ENCODE results near the gene MAP3K14.
"Not testable (repeated sequence)": the region's sequence is repeated elsewhere in the genome, so short reads cannot be mapped to it uniquely, and the experiment has no call there.

The MAP3K14 gene

DNA sequence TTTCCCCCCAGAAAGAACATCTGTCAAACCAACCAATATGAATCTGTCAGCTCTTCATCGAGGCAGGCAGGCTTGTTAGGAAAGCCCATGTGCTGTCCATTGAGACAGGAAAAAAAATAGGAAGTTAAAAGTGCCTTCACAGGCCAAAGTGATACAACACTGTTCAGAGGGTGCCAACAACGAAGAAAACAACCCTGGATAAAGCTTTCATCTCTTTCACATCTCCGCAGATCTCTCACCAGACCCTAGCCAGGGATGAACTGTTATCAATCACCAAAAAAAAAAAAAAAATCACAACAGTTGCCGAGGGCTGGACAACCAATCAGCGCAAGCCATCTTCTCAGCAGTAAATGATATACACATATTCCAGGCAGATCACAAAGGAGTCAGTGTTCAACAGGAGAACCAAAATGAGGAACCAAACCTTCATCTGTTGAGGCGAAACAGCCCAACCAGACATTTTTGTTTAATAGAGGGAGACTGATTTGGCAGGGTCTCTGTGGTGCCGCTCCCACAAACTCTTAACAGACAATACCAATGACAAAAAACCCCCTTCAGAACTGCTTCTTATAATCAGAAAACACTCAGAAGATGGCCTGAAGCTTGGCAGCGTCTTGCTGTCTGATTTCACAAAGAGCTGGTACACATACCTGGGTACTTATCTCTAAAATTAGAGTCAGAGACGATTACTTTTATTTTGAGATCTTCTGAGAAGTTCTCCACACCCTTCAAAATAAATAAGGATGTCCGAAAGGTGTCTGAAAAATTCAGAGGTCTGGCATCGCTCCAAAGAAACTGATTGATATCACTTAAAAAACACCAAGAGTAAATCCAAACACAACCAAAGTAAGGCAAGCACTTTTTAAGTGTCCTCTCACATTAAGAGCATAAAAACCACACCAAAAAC lies 1.8 kb downstream of the MAP3K14 start:
- no peak for DNase-seq

DNA sequence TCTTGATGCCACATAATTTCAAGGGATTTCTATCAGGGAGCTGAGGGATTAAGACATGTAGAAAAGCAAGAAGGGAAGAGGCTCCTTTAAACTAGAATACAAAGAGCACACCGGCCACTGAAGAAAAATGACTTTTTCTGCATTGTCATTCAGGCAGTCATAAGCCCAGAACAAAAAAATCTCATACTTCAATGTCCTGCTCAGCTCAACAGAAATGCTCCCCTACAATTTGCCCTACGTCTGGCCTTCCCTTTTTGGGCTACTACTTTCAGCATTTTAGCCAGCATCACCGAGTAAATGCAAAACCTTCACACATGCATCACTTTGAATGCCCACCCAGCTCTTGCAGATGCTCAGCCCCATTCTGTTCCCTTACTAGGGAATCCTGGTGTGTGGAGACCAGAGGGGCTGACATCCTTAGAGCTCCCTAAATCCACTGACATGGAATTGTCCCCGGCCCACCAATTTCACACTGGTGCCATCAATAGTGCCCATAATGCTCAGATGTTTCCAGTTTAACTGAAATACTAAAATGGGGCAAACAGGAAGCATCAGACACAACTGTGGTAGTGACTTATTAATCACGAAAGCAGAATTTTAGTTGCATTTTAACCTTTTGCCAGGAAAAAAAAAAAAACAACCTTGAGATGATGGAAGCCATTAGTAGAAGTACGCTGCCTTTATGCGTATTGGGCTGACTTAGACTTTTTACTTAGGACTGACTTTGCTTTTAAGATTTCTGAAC lies 2.7 kb downstream of the MAP3K14 start:
- DNase-seq: no peak

DNA sequence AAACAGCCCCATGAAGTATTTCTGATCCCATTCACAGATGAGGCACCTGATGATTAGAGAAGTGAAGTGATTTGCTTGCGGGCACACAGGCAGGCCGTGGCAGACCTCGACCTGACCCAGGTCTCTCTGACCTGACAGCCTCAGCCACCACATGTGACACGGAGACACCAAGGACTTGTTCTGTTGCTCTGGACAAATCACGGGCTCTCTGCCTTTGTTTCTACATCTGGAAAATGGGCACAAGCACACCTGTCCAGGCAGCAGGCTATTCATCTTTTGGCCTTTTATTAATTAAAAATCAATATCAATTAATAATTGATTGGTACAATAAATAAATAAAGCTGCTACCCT lies 3.4 kb downstream of the MAP3K14 start:
- DNase-seq: no peak

DNA sequence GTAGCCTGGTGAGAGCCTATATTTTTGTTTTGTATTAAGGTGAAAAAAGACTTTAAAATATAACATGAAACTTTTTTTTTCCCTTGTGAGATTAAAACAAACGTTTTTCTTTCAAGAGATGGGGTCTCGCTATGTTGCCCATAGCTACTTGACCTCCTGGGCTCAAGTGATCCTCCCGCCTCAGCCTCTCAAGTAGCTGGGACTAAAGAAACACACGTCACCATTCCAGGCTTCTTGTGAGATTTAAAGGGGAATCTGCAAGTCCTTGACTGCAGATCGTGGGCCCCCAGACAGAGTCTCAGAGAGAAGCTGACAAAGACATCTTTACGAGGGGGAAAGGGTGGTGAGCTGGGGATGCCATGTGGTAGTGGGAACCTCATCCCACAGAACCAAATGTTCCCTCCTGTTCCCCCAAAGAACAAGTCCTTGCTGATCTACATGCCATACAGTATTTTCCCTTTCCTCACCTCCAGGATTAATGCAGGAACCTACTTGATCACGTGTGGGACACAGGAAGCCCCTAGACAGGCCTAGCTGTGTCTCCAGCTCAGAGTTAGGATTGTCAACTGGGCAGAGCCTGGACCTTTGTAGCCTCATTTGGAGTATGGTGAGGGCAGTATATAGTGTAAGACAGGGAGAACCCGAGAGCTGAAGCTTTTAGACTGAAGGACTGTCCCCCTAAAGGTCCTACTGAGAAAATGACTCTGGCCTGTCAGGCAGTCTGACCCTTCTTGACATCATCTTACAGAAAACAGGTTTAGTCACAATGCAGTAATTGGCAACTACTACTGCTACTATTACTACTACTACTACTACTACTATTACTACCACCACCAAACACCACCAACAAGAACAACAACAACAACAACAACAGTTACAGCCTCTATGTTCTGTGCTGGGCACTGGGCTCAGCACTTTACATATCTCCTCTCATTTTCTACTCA lies 4.1 kb downstream of the MAP3K14 start:
- no peak for DNase-seq

DNA sequence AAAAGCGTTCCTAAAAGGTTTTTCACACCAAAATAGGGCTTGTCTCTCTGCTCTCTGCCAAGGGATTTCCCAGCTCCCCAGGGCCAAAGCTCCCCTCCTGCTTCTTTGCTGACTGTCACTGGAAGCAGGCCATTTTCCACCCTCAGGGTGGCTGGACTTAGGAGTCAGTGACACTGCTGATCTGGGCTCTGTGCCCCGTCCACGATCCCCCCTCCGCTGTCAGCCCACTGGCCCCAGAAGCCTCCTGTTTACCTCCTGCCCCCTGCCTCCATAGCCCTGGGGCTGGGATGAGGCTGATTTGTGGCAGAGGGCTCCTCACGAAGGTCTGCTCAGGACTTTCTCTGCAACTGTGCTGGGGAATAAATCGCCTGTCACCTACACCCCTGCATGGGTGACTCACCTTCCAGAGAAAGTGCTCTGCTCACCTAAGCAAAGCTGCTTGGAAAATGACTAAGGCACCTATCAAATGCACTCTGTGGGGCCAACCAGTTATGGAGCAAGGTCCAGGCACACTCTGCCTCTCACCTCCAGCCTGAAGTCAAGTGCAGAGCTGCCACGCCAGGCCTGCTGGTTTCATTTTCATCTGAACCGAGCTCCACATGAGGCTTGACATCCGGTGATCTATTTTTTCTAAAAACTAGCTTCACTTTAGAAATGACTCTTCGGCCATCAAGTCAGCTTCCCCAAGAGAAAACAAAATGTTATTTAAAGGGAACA lies 4.9 kb downstream of the MAP3K14 start:
- DNase-seq: peak; percentile 61

DNA sequence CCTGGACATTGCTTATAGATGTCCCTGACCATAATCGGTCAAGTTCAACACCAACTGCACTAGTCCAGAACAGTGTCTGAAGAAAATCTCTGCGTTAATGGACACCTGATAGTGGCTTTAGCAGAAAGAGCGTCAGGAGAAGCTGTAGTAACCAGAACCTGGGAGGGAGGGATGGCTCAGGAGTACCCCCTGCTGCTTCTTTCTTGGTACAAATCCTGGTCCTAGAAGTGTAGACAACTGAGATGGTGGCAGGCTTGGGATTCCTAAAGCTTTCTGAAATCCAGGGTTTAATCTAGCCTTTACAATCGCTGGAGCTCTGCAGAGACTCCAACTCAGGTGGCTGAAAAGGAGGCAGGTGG lies 5.4 kb downstream of the MAP3K14 start:
- DNase-seq: no peak

DNA sequence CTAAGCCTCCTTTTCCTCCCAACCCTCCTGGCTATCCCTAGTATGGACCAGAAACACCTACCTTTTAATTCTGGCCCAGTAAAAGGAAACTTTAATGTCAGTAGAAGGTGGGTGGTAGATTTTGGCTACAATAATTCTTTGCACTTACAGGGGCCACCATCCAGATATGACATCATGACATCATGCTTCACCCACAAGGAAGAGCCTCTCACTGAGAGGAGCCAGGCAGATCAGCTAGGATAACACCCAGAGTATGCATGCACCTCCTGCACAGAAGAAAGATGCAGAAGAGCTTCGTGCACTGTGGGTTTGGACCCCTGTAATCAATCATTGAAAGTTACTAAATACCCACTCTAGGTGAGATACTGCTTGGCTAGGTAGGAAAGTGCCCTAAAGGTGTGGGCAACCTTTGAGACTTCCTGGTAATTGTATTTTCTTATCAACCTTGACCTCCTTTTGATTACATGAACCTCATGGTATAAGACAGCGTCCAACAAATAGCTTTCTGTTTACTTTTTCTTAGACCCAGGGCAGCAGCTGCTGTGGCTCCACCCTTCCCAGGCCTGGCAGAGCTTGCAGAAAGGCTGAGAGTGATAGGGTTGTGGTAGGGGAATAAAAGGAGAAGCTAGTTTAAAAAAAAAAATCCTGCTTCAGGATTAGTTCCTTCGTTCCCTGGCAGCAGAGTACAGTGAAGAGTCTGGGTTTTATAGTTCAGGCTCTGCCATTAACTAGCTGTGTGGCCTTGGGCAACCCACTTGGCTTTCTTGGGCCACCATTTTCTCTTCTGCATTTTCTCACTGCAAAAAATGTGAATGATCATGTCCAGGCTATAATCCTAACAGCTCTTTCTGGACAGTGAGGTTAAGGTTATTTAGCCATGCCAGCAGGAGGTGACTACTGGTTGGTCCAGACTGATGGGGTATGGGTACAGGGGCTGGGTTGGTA lies 6.2 kb downstream of the MAP3K14 start:
- no peak for DNase-seq

DNA sequence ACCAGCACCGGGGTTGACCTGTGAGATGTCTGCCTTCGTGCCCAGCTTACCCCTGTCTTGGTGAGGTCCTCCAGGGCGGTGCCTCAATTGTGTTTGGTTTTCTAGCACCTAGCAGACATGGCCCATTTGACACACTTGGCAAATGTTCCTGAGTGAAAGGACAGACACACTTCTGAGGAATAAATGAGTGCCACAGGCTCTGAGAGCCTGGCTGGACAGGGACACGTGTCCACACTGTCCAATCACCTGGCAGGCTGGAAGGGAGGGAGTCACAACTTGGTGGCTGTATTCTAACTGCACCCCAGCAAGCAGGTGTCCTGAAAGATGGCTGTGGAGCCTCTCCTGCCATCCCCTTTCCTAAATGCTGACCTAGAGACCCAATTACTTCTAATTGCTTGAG lies 7.4 kb downstream of the MAP3K14 start:
- DNase-seq: no peak

DNA sequence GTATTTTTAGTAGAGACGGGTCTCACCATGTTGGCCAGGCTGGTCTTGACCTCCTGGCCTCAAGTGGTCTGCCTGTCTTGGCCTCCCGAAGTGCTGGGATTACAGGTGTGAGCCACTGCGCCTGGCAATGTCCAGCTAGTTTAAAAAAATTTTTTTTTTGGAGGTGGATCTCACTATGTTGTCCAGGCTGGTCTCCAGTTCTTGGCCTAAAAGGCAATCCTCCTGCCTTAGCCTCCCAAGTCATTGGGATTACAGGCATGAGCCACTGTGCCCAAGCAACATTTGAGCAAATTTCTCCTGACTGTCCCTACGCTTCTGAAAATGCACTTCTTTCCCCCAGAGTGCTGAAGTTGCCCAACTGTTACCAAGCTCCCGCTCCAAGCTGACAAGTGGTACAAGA lies 8.0 kb downstream of the MAP3K14 start:
- DNase-seq: no peak

DNA sequence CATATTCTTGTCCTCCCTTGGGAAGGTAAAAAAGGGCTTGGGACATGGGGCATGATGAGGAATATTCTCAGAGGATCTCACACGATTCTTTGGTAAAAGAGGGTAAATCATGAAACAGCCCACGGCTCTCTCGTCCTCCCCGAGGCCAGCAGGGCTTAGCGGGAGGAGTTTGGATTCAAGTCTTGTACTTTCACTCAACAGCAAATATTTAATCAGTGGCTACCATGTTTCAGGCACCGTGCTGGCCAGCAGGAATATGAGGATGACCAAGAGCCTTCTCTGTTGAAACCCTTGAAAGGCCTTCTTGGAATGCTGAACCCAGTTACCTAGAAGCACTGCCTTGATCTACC lies 8.8 kb downstream of the MAP3K14 start:
- no peak for DNase-seq

DNA sequence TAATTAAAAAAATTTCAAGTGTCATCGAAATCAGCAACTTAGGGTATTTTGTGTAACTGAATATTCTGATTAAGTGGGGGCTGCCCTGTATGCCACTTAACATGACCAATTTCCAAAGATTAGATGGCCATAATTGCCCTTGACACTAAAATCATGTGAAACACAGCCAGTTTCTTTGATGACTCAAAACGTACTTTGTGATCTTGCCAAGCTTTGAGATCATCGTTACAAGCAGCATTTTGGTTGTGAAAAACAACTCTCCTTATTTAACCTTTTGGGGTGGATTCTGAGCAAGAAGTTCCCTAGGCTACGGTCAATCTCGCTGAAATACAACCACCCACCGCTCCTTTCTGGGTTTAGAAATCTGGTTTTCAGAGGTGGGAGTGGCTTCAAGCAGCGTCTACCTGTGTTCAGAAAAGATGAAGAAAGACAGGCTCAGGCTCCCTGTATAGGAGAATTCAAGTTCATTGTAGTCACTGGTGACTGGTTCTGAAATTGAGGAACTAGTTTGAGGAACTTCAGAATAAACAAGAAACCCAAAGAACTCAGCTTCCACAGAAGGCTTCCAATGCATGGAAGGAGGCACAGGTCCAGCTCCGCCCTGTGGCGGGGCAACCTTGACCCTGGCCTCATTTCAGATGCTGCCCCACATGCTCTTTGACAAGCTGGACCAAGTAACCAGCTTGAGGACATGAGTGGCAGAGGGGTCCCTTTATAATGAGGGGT lies 9.4 kb downstream of the MAP3K14 start:
- DNase-seq: peak; percentile 25

DNA sequence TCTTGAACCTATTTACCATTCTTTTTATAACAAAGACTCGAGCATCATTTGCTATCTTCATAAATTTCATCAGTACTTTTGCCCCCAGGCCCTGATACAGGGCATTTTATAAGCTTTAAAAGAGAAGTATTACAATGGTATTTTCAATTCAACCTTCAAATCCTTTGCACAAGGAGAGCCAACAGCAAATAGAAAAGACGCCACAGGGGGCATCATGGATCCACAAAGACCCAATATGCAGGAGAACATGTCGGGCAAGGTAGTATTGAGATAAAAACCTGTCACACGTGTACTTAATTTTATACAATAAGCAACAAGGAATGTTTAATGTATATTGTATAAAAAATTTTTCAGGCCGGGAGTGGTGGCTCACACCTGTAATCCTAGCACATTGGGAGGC lies 10.2 kb downstream of the MAP3K14 start:
- DNase-seq: no peak

DNA sequence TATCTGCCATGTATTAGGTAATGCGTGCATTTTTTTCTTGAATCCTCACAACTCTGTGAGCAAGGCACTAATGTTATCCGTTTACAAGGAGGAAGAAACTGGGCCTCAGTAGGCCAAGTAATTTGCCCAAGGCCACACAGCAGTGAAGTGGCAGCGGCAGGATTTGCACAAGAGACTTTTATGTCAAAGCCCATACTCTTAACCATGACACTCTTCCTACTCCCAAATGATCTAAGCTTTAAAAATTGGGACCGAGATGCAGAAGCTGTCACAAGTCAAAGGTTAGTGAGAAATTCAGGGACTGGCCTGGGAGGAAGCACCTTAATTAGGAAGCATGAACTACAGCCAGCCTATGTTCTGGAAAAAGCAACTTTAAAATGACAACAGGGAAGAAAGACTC lies 10.7 kb downstream of the MAP3K14 start:
- DNase-seq: no peak

DNA sequence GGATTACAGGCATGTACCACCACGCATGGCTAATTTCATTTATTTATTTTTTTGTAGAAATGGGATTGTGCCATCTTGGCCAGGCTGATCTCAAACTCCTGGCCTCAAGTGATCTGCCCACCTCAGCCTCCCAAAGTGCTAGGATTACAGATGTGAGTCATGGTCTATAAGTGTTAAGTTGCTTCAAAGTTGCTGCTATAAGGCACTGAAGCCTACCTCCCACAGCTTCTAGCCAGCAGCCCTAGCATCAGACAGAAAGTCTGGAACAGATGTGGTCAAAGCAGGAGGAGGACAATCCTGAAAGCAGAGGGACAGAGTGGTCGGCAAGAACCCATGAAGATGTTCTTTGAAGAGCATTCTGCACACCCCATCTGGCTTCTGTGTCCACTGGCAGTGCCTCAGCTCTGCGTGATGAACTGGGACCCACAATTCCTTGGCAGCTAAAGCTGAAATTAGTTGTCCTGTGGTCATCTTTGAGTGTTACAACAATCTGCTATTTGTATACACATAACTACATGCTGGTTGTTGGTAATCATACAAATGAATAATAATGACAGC lies 11.2 kb downstream of the MAP3K14 start:
- no peak for DNase-seq

DNA sequence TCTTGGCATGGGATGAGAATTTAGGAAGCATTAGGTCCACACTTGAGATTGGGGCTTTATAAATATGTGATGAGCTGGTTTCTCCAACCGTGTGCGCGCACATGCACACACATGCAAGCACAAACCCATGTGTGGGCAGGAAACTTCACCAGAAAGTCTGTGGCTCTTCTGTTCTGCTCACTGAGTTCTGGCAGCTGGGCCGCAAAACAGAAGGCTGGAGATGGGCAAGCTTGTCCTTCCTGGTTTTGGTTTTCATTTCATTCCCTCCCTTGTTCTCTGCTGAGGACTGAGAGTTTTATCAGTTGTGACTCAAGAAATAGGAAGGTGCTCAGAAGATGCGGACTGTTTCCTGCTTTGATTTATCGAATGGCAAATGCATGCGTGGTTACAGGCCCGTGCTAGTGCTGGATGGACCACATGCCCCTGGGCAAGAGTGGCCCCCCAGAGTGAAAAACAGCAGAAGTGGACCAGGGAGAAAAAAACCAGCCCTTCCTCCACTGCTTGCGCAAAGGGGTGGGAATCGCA lies 14.1 kb downstream of the MAP3K14 start:
- DNase-seq: no peak

DNA sequence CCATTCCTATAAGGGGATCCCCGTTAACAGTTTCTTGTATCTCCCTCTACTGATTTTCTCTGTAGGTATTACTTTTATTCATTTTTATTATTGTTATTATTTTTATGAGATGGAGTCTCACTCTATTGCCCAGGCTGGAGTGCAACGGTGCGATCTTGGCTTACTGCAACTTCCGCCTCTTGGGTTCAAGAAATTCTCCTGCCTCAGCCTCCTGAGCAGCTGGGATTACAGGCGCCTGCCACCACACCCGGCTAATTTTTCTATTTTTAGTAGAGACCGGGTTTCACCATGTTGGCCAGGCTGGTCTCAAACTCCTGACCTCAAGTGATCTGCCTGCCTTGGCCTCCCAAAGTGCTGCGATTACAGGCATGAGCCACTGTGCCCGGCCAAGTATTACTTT lies 14.6 kb downstream of the MAP3K14 start:
- DNase-seq: not testable (repeated sequence)

DNA sequence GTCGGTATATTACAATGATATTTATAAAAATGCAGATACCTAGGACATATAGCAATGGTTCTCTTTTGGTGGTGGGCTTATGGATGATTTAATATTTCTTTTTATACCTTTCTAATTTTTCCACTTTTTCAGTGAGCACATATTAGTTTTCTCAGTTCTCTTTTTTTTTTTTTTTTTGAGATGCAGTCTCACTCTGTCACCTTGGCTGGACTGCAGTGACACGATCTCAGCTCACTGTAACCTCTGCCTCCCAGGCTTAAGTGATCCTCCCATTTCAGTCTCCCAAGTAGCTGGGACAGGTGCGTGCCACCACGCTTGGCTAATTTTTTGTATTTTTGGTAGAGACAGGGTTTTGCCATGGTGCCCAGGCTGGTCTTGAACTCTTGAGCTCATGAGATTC lies 15.1 kb downstream of the MAP3K14 start:
- no peak for DNase-seq

DNA sequence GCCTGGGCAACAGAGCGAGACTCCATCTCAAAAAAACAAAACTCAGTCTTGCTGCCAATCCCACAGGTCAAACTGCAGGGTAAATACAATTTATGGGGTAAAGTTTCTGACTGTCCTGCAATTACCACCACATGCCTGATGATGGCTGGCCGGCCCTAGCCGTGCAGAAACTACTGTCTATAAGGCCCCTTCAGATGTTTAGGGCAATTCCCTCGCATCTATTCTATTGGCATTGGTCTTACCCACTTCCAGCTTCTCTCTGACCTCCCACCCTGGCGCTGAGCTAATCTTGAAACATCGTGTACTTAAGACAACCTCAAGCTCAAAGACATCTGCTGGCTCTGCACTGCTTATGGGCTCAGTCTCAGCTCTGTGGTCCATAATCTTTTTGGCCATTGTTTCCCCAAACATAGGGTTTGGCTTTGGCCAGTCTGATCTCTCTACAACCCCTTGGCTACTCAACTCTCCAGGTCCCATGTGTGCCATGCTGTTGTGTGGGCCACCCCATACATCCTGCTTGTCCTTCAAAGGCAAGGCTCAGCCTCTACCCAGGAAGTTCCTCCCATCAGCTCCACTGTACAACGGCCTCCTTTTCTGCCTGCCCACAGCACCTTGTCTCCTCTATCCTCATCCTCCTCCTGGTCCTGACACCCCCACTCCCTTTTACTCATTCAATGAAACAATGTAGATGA lies 16.6 kb downstream of the MAP3K14 start:
- no peak for DNase-seq

DNA sequence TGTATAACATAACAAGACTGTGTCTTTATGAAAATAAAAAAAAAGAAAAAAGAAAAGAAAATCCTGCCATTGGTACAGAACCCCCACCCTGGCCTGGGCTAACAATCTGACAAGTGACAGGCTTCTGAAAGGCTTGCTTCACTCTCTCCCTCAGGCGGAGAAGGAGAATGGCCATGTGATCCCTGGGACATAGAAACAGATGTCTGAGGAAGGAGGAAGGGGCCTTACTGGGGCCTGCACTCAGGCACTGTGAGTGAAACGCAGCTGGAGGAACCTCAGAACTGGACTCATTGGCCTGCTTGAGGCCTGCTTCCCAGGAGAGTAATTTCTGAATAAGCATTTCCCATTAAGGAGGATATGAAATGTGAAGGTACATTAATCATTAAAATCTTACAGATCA lies 17.5 kb downstream of the MAP3K14 start:
- DNase-seq: no peak
